H1 (cell line): ENCODE data around the gene OSBPL3.

Source experiments
- ATF2 ChIP-seq: IDR thresholded peaks from 2 replicates; pipeline ENCODE4 v1.6.1; 2012; ENCODE audit warnings: low read length, inconsistent platforms
- CBX8 ChIP-seq: fragments of 300-800, 300-1000 bp; sonication (generic); IDR thresholded peaks from 2 replicates; pipeline ENCODE4 v1.7.1; 2016; ENCODE audit warnings: low read depth, low read length, borderline replicate concordance
- CTCF ChIP-seq, 3 experiments: IDR thresholded peaks; 1 replicate in 2 of 3; 2 replicates in 1 of 3; pipeline versions ENCODE4 v1.5.1 to v1.6.1; 2011; ENCODE audit warnings: low read length in 3 of 3, mild to moderate bottlenecking in 3 of 3, inconsistent platforms in 2 of 3, low read depth in 1 of 3, moderate library complexity in 1 of 3; ENCODE audit not compliant: insufficient read depth in 1 of 3; ENCODE audit errors: control extremely low read depth in 1 of 3
- EP300 ChIP-seq, 2 experiments: IDR thresholded peaks; 1 replicate in 1 of 2; 2 replicates in 1 of 2; pipeline ENCODE4 v1.6.1; 2011 to 2012; ENCODE audit warnings: low read depth in 2 of 2, low read length in 2 of 2, mild to moderate bottlenecking in 2 of 2, borderline replicate concordance in 1 of 2, inconsistent platforms in 1 of 2, moderate library complexity in 1 of 2
- EZH2 ChIP-seq: fragments of 200-600 bp; sonication (generic); IDR thresholded peaks from 2 replicates; pipeline ENCODE4 v1.7.1; 2012; ENCODE audit warnings: low read depth, mild to moderate bottlenecking, moderate library complexity, low read length, inconsistent platforms; ENCODE audit not compliant: severe bottlenecking
- GTF2F1 ChIP-seq: IDR thresholded peaks from 2 replicates; pipeline ENCODE4 v1.6.1; 2012; ENCODE audit warnings: low read depth, low read length, improper control_type of control experiment, borderline replicate concordance
- JUN ChIP-seq: IDR thresholded peaks from 2 replicates; pipeline ENCODE4 v1.6.1; 2011; ENCODE audit warnings: low read depth, mild to moderate bottlenecking, improper control_type of control experiment, low read length
- POLR2A ChIP-seq, 2 experiments: IDR thresholded peaks; 1 replicate in 1 of 2; 2 replicates in 1 of 2; pipeline ENCODE4 v1.6.1; 2011; ENCODE audit warnings: low read depth in 2 of 2, low read length in 2 of 2, mild to moderate bottlenecking in 2 of 2; ENCODE audit errors: control extremely low read depth in 1 of 2
- POLR2AphosphoS5 ChIP-seq: IDR thresholded peaks from 2 replicates; pipeline ENCODE4 v1.6.1; 2011; ENCODE audit warnings: low read depth, low read length
- SP2 ChIP-seq: IDR thresholded peaks from 2 replicates; pipeline ENCODE4 v1.6.1; 2012; ENCODE audit warnings: mild to moderate bottlenecking, low read length, inconsistent platforms
- USF2 ChIP-seq: IDR thresholded peaks from 2 replicates; pipeline ENCODE4 v1.6.1; 2011; ENCODE audit warnings: low read length, improper control_type of control experiment

- TF ChIP-seq CTCF (IDR thresholded peaks at IDR 0.05; ENCODE audit: control extremely low read depth in 1 of 3, insufficient read depth in 1 of 3, low read depth in 1 of 3, low read length in 3 of 3) = no peak
- no peak for TF ChIP-seq EZH2
- no peak for TF ChIP-seq SP2
- no peak for TF ChIP-seq GTF2F1
- no peak for TF ChIP-seq EP300 (IDR thresholded peaks at IDR 0.05; ENCODE audit: borderline replicate concordance in 1 of 2, low read depth in 2 of 2, low read length in 2 of 2)
- TF ChIP-seq USF2 = no peak
- no peak for TF ChIP-seq POLR2AphosphoS5
- no peak for TF ChIP-seq CBX8
- no peak for TF ChIP-seq POLR2A (IDR thresholded peaks at IDR 0.05; ENCODE audit: control extremely low read depth in 1 of 2, low read depth in 2 of 2, low read length in 2 of 2)
- no peak for TF ChIP-seq ATF2
- no peak for TF ChIP-seq JUN
Observed at GRCh38 chr7:24978843-24979469, 1.0 kb downstream of the OSBPL3 start.
